ENCODE data around the gene DZIP1L.
"Not testable (repeated sequence)": the region's sequence is repeated elsewhere in the genome, so short reads cannot be mapped to it uniquely, and the experiment has no call there.

DZIP1L gene

GRCh38 chr3:138114431-138114918 is 933 bp downstream of the DZIP1L start:
- peak overlapping the region; percentile 80 to 95 for H3K4me3 ChIP-seq (replicated peaks in 1 of 2; ENCODE audit: low read depth in 2 of 2, low read length in 2 of 2)
- peak; percentile 32 to 36 for DNase-seq (ENCODE audit: low read depth in 2 of 2)
- TF ChIP-seq CTCF (IDR thresholded peaks at IDR 0.05; ENCODE audit: low read depth, low read length): no peak

GRCh38 chr3:138113326-138113725 is 2.1 kb downstream of the DZIP1L start:
- DNase-seq (ENCODE audit: low read depth in 2 of 2): no peak
- TF ChIP-seq CTCF (IDR thresholded peaks at IDR 0.05; ENCODE audit: low read depth, low read length): no peak
- H3K4me3 ChIP-seq (replicated peaks in 1 of 2; ENCODE audit: low read depth in 2 of 2, low read length in 2 of 2): no peak overlapping the region

- no peak for TF ChIP-seq CTCF (IDR thresholded peaks at IDR 0.05; ENCODE audit: low read depth, low read length)
- H3K4me3 ChIP-seq (replicated peaks in 1 of 2; ENCODE audit: low read depth in 2 of 2, low read length in 2 of 2): no peak overlapping the region
- no peak for DNase-seq (ENCODE audit: low read depth in 2 of 2)
Measured at GRCh38 chr3:138112362-138112761, 3.0 kb downstream of the DZIP1L start.

- no peak for TF ChIP-seq CTCF (IDR thresholded peaks at IDR 0.05; ENCODE audit: low read depth, low read length)
- no peak for DNase-seq (ENCODE audit: low read depth in 2 of 2)
- H3K4me3 ChIP-seq (replicated peaks in 1 of 2; ENCODE audit: low read depth in 2 of 2, low read length in 2 of 2): no peak overlapping the region
Measured at GRCh38 chr3:138105598-138105997, 9.8 kb downstream of the DZIP1L start.

- DNase-seq (ENCODE audit: low read depth in 2 of 2): no peak
- H3K4me3 ChIP-seq (replicated peaks in 1 of 2; ENCODE audit: low read depth in 2 of 2, low read length in 2 of 2): no peak overlapping the region
- no peak for TF ChIP-seq CTCF (IDR thresholded peaks at IDR 0.05; ENCODE audit: low read depth, low read length)
Measured at GRCh38 chr3:138103466-138103865, 11.9 kb downstream of the DZIP1L start.

- TF ChIP-seq CTCF (IDR thresholded peaks at IDR 0.05; ENCODE audit: low read depth, low read length): peak; percentile 38
- H3K4me3 ChIP-seq (replicated peaks in 1 of 2; ENCODE audit: low read depth in 2 of 2, low read length in 2 of 2); DNase-seq (ENCODE audit: low read depth in 2 of 2): not testable (repeated sequence)
Measured at GRCh38 chr3:138101351-138101940, 14.0 kb downstream of the DZIP1L start.

- no peak for DNase-seq (ENCODE audit: low read depth in 2 of 2)
- H3K4me3 ChIP-seq (replicated peaks in 1 of 2; ENCODE audit: low read depth in 2 of 2, low read length in 2 of 2): no peak overlapping the region
- no peak for TF ChIP-seq CTCF (IDR thresholded peaks at IDR 0.05; ENCODE audit: low read depth, low read length)
Measured at GRCh38 chr3:138099417-138099816, 16.0 kb downstream of the DZIP1L start.

Data from cardiac fibroblast (primary cell).